ENCODE results near the gene LIMK2.

- no peak for TF ChIP-seq RAD21 (IDR thresholded peaks at IDR 0.05)
- no peak for TF ChIP-seq CTCF (IDR thresholded peaks at IDR 0.05; ENCODE audit: low read depth, low read length, missing input control)
These were observed 18.2 kb downstream of the LIMK2 start for GRCh38 chr22:31230155-31230870.

Measured in liver (tissue), 3 donors.